IPS-NIHi7 (cell line): ENCODE data around the gene CFAP46.
"Not testable (repeated sequence)": the region's sequence is repeated elsewhere in the genome, so short reads cannot be mapped to it uniquely, and the experiment has no call there.

Experiments used
- DNase-seq: peaks from one replicate; pipeline ENCODE4 v3.0.0; 2012; ENCODE audit warnings: mixed read lengths; ENCODE audit errors: extremely low spot score

Gene CFAP46

GRCh38 chr10:132845041-132845551 lies 97.3 kb downstream of the CFAP46 start:
- no peak for DNase-seq

- no peak for DNase-seq
Observed at GRCh38 chr10:132844069-132844809, 98.1 kb downstream of the CFAP46 start.

- DNase-seq, result not testable (repeated sequence)
Observed at GRCh38 chr10:132843276-132843675, 99.1 kb downstream of the CFAP46 start.

GRCh38 chr10:132842397-132842796 lies 100.0 kb downstream of the CFAP46 start:
- DNase-seq, result no peak

GRCh38 chr10:132841615-132841975 lies 100.8 kb downstream of the CFAP46 start:
- no peak for DNase-seq

GRCh38 chr10:132840698-132841614 lies 101.4 kb downstream of the CFAP46 start:
- no peak for DNase-seq

- DNase-seq, result no peak
Observed at GRCh38 chr10:132839061-132839460, 103.3 kb downstream of the CFAP46 start.

GRCh38 chr10:132838346-132838970 lies 103.9 kb downstream of the CFAP46 start:
- DNase-seq, result no peak

- no peak for DNase-seq
Observed at GRCh38 chr10:132837905-132838304, 104.5 kb downstream of the CFAP46 start.

GRCh38 chr10:132836832-132837540 lies 105.4 kb downstream of the CFAP46 start:
- peak; percentile 94 for DNase-seq

- no peak for DNase-seq
Observed at GRCh38 chr10:132836248-132836831, 106.0 kb downstream of the CFAP46 start.

- DNase-seq, result no peak
Observed at GRCh38 chr10:132835848-132836233, 106.5 kb downstream of the CFAP46 start.

- DNase-seq, result no peak
Observed at GRCh38 chr10:132834891-132835847, 107.2 kb downstream of the CFAP46 start.

- DNase-seq, result no peak
Observed at GRCh38 chr10:132834311-132834761, 108.0 kb downstream of the CFAP46 start.

GRCh38 chr10:132833421-132834111 lies 108.8 kb downstream of the CFAP46 start:
- DNase-seq, result no peak

GRCh38 chr10:132832186-132832969 lies 110.0 kb downstream of the CFAP46 start:
- no peak for DNase-seq

GRCh38 chr10:132829403-132829802 lies 113.0 kb downstream of the CFAP46 start:
- DNase-seq, result no peak

- DNase-seq, result no peak
Observed at GRCh38 chr10:132828681-132829080, 113.7 kb downstream of the CFAP46 start.
